Spleen (tissue), 7 donors: Measurements from ENCODE around the gene COL26A1.

Experiments used
- CTCF ChIP-seq, 11 experiments: fragments of 200-600 bp in 7 of 11; fragments of 450-650 bp in 4 of 11; sonication (generic) in 4 of 11; IDR thresholded peaks in 8 of 11; conservative IDR thresholded peaks in 3 of 11; 1 replicate in 7 of 11; 2 replicates in 4 of 11; pipeline versions ENCODE4 v1.4.0 to v1.8.0; 2016 to 2021; ENCODE audit warnings: antibody characterized with exemption in 11 of 11, inconsistent platforms in 4 of 11, mild to moderate bottlenecking in 1 of 11
- POLR2A ChIP-seq, 3 donors: fragments of 450-650 bp; IDR thresholded peaks; one replicate each; pipeline ENCODE4 v1.5.1; 2017; ENCODE audit warnings: antibody characterized with exemption in 3 of 3, mild to moderate bottlenecking in 1 of 3
- donor health status: DM: no; HTN: no; CAD: no; lungs with moderate emphysema.
- donor health status: DM: no; HTN: no; CAD: no.
- donor health status: DM: no; HTN: no; CAD: no.

GRCh38 chr7:101397770-101398324 is 35.2 kb downstream of the COL26A1 start:
- TF ChIP-seq CTCF (IDR thresholded peaks at IDR 0.05 in 8 of 11, conservative IDR thresholded peaks at IDR 0.05 in 3 of 11) (no peak), POLR2A (IDR thresholded peaks at IDR 0.05) (no peak)
